HepG2 (cell line): ENCODE measurements around the gene MAP3K20. TPM values are rescaled to one million over a fixed set of nuclear protein-coding genes. Genes with fewer than 3 reads are reported as not detected.

Experiments used
- ATAC-seq: fragments of 200-7000 bp; cut with Tn5 transposase; 3 replicates; pipeline ENCODE4 v1.9.1; 2020; ENCODE audit warnings: mild to moderate bottlenecking, moderate library complexity
- BruUV-seq: library from RNA; stranded (reverse); fragments of 400-500 nt; replicated peaks from 2 replicates; lab custom pipeline; 2021; lab: Mats Ljungman, UMichigan
- CTCF ChIA-PET: fragments of 300-600 bp; formaldehyde crosslinking; extraction: SDS; loops from one replicate; lab custom pipeline; 2021; ENCODE audit warnings: low total read pairs, inconsistent platforms, low intra/inter-chr PET ratio; lab: Yijun Ruan, JAX
- POLR2A ChIA-PET: fragments of 350-600 bp; sonication (Branson Sonifier 250); formaldehyde crosslinking; loops from one replicate; lab custom pipeline; 2020; ENCODE audit warnings: antibody characterized with exemption, inconsistent platforms; lab: Yijun Ruan, JAX
- DNase-seq: peaks from one replicate; pipeline ENCODE4 v3.0.0-alpha.2; 2015; ENCODE audit warnings: low spot score
- FAIRE-seq: peaks from 3 replicates; lab custom pipeline; 2011; peaks lifted over from hg19 to GRCh38; lab: Jason Lieb, UNC
- H2AFZ ChIP-seq: one replicate; pipeline ENCODE4 v1.6.1; 2011; ENCODE audit warnings: low read length, inconsistent platforms
- H3K27ac ChIP-seq: fragments of 300-600 bp; 3 replicates; pipeline ENCODE4 v1.8.0; 2011; ENCODE audit warnings: mixed run types, mild to moderate bottlenecking, mixed read lengths, low read length, inconsistent platforms; ENCODE audit not compliant: insufficient read depth; ENCODE audit errors: extremely low read length
- H3K27me3 ChIP-seq, 2 experiments: fragments of 200-600 bp in 1 of 2; 2 replicates in 1 of 2; 3 replicates in 1 of 2; pipeline versions ENCODE4 v1.6.0 to v1.8.0; 2011; ENCODE audit warnings: low read length in 2 of 2, mild to moderate bottlenecking in 2 of 2, moderate library complexity in 2 of 2, inconsistent platforms in 1 of 2; ENCODE audit not compliant: insufficient read depth in 2 of 2, control insufficient read depth in 1 of 2
- H3K36me3 ChIP-seq, 2 experiments: fragments of 200-600 bp in 1 of 2; replicated peaks in 1 of 2; 2 replicates in 1 of 2; 3 replicates in 1 of 2; pipeline versions ENCODE4 v1.5.1 to v1.8.0; 2011; ENCODE audit warnings: low read length in 2 of 2, inconsistent platforms in 1 of 2; ENCODE audit not compliant: insufficient read depth in 2 of 2, control insufficient read depth in 1 of 2
- H3K4me1 ChIP-seq: 2 replicates; pipeline ENCODE4 v1.5.1; 2012; ENCODE audit warnings: low read length, inconsistent platforms; ENCODE audit not compliant: insufficient read depth
- H3K4me2 ChIP-seq: 2 replicates; pipeline ENCODE4 v1.6.0; 2011; ENCODE audit warnings: low read depth, low read length, inconsistent platforms
- H3K4me3 ChIP-seq, 3 experiments: fragments of 200-600 bp in 1 of 3; sonication (generic), shearing (Covaris generic) in 1 of 3; replicated peaks in 1 of 3; 2 replicates each; pipeline ENCODE4 v1.5.1; 2011 to 2016; ENCODE audit warnings: low read length in 3 of 3, inconsistent platforms in 2 of 3, low read depth in 2 of 3, mild to moderate bottlenecking in 2 of 3, control low read depth in 1 of 3, mixed read lengths in 1 of 3; ENCODE audit not compliant: insufficient read depth in 1 of 3
- H3K79me2 ChIP-seq: one replicate; pipeline ENCODE4 v1.6.1; 2011; ENCODE audit warnings: low read length, inconsistent platforms; ENCODE audit not compliant: insufficient read depth
- H3K9ac ChIP-seq: 2 replicates; pipeline ENCODE4 v1.6.0; 2011; ENCODE audit warnings: mild to moderate bottlenecking, low read depth, low read length, inconsistent platforms; ENCODE audit not compliant: insufficient read depth
- H3K9me3 ChIP-seq: 2 replicates; pipeline ENCODE4 v1.5.1; 2012; ENCODE audit warnings: mild to moderate bottlenecking, low read length
- H4K20me1 ChIP-seq: 2 replicates; pipeline ENCODE4 v1.6.0; 2011; ENCODE audit warnings: inconsistent platforms, mild to moderate bottlenecking, low read length, moderate library complexity; ENCODE audit not compliant: insufficient read depth
- CTCF ChIP-seq: sonication (generic); formaldehyde crosslinking; IDR thresholded peaks from 2 replicates; pipeline ENCODE4 v1.5.0; 2020; ENCODE audit warnings: mild to moderate bottlenecking, missing genetic modification reagents, moderate library complexity
- TGIF2 ChIP-seq: IDR thresholded peaks from 2 replicates; pipeline ENCODE4 v1.6.1; 2016; ENCODE audit warnings: control low read depth, missing compliant biosample characterization
- TP53 ChIP-seq: sonication (generic); formaldehyde crosslinking; conservative IDR thresholded peaks from 2 replicates; pipeline ENCODE4 v1.4.0; 2020; ENCODE audit warnings: missing genetic modification reagents
- ZNF770 ChIP-seq: sonication (generic); formaldehyde crosslinking; IDR thresholded peaks from 2 replicates; pipeline ENCODE4 v1.5.0; 2020; ENCODE audit warnings: mild to moderate bottlenecking, missing genetic modification reagents
- WGBS: methylation state at CpG from one replicate; pipeline ENCODE4 v1.1.6; 2017; ENCODE audit warnings: low lambda C conversion rate; 5-methylcytosine and 5-hydroxymethylcytosine counted together
- in situ Hi-C: cut with HindIII; loops from 2 replicates; pipeline ENCODE4 v1.10.0; 2017; ENCODE audit warnings: low pct_unique_long_range_greater_than_20kb; ENCODE audit not compliant: extremely low pct_ligation_motif_present
- intact Hi-C: fragments of 100-400 bp; cut with micrococcal nuclease; formaldehyde crosslinking; loops from one replicate; pipeline ENCODE4 v1.10.0; 2022; ENCODE audit not compliant: unreplicated experiment
- polyA plus RNA-seq, 8 experiments: library from polyadenylated mRNA; depleted of rRNA in 3 of 8; stranded (reverse) in 7 of 8; unstranded in 1 of 8; fragments of >200 nt; fragmentation: Illumina TruSeq in 4 of 8; extraction: Trizol in 4 of 8; gene quantifications; 2 replicates each; pipeline versions ENCODE4 v1.2.1 to v1.2.3, GENCODE V29; 2011 to 2016; ENCODE audit warnings: low read depth in 4 of 8, missing spikeins in 1 of 8, mixed read lengths in 1 of 8; ENCODE audit not compliant: insufficient read depth in 1 of 8
- total RNA-seq, 5 experiments: library from RNA; depleted of rRNA; stranded (reverse); fragments of >200 nt; fragmentation: Illumina TruSeq; extraction: Trizol; gene quantifications; 2 replicates each; pipeline ENCODE4 v1.2.3, GENCODE V29; 2016; ENCODE audit warnings: low read depth in 1 of 5

The MAP3K20 gene
- total and polyA plus RNA-seq, 2 of the 13 experiments (the other 11 are each of a cell fraction or from before 2014, with no cell fraction given), result 5.2 to 13.5 TPM

- 0 out of 2 replicates have a peak, but pooled peaks have one; percentile 12 for TF ChIP-seq CTCF (CRISPR knock-in tag)
These were observed 224.1 kb downstream of the MAP3K20 start (continued) for GRCh38 chr2:173299764-173300163.

GRCh38 chr2:173300458-173300857 is 224.8 kb downstream of the MAP3K20 start:
- CTCF ChIA-PET, result no interaction called here
- no peak for TF ChIP-seq TGIF2 (CRISPR knock-in tag)
- TF ChIP-seq TP53, result peak; percentile 97; the same call in 1 of the 2 replicates
- TF ChIP-seq ZNF770 (CRISPR knock-in tag), result peak; percentile 55; the same call in 1 of the 2 replicates
- TF ChIP-seq, all 625 proteins: peak for 2
- Histone ChIP-seq H3K4me2 (no peak overlapping the region), H2AFZ (no peak overlapping the region), H3K9me3 (peaks cover 38% of the 10 kb centered on the region), H3K79me2 (no peaks in the 10 kb centered on the region), H3K27ac (no peak overlapping the region), H4K20me1 (no peaks in the 10 kb centered on the region), H3K4me1 (no peaks in the 10 kb centered on the region), H3K36me3 (no peaks in the 10 kb centered on the region), H3K27me3 (no peaks in the 10 kb centered on the region), H3K9ac (no peak overlapping the region), H3K4me3 (no peak overlapping the region)
- POLR2A ChIA-PET, result no interaction called here
- FAIRE-seq (no peak), DNase-seq (peak; percentile 17), ATAC-seq (no peak)
- intact Hi-C loops, result no loop called here
- 37% methylated on average over 1 of the region's 1 CpG for WGBS
- BruUV-seq, result no TSS peak
- in situ Hi-C loops, result no loop called here
